Suprapubic skin (tissue), 4 donors: ENCODE results near the gene NSMF.

Experiments used
- EP300 ChIP-seq: sonication (generic); formaldehyde crosslinking; IDR thresholded peaks from one replicate; pipeline ENCODE4 v1.6.1; 2017; ENCODE audit warnings: antibody characterized with exemption
- POLR2A ChIP-seq, 2 donors: fragments of 450-650 bp; IDR thresholded peaks; one replicate each; pipeline ENCODE4 v1.6.1; 2017; ENCODE audit warnings: antibody characterized with exemption in 2 of 2, mild to moderate bottlenecking in 2 of 2, moderate library complexity in 2 of 2
- POLR2AphosphoS5 ChIP-seq, 3 donors: sonication (generic); formaldehyde crosslinking; IDR thresholded peaks; one replicate each; pipeline ENCODE4 v1.6.1; 2017; ENCODE audit warnings: antibody characterized with exemption in 3 of 3
- TF ChIP-seq, protein P1 (sequence below), 2 donors: fragments of 200-600 bp in 1 of 2; fragments of 450-650 bp in 1 of 2; sonication (generic) in 1 of 2; IDR thresholded peaks; one replicate each; pipeline ENCODE4 v1.5.1; 2016 to 2019; ENCODE audit warnings: antibody characterized with exemption in 2 of 2, mild to moderate bottlenecking in 1 of 2, moderate library complexity in 1 of 2

DNA sequence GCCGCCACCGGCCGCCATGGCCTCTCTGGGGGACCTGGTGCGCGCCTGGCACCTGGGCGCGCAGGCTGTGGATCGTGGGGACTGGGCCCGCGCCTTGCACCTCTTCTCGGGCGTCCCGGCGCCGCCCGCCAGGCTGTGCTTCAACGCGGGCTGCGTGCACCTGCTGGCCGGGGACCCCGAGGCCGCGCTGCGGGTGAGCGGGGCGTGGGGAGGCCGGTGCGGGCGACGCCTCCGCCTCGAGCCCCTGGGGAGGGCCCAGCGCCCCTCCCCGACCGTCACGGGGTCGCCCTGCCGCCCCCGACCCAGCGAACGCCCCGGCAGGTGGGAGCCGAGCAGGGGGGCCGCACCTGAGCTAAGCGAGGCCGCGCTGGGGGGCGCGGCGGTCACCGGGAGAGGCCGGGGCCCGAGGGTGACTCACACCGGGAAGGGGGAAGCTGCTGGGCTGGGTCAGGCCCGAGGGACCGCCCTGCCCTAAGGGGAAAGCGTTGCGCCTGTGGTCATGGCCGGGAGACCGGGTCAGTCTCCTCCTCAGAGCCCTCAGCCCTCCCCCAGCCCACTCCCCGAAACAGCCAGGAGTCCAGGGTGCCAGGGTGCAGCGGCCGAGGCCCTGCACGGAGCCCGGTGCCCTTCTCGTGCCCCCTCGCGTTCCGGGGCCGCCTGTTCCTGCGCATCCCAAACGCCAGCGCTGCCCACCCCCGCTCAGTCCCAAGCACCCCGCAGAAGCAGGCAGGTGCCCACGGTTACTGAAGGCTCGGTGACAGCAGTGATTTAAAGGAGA lies 35.4 kb downstream of the NSMF start:
- TF ChIP-seq, protein P1, sequence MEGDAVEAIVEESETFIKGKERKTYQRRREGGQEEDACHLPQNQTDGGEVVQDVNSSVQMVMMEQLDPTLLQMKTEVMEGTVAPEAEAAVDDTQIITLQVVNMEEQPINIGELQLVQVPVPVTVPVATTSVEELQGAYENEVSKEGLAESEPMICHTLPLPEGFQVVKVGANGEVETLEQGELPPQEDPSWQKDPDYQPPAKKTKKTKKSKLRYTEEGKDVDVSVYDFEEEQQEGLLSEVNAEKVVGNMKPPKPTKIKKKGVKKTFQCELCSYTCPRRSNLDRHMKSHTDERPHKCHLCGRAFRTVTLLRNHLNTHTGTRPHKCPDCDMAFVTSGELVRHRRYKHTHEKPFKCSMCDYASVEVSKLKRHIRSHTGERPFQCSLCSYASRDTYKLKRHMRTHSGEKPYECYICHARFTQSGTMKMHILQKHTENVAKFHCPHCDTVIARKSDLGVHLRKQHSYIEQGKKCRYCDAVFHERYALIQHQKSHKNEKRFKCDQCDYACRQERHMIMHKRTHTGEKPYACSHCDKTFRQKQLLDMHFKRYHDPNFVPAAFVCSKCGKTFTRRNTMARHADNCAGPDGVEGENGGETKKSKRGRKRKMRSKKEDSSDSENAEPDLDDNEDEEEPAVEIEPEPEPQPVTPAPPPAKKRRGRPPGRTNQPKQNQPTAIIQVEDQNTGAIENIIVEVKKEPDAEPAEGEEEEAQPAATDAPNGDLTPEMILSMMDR (IDR thresholded peaks at IDR 0.05) = no peak
- TF ChIP-seq POLR2A (IDR thresholded peaks at IDR 0.05) = no peak
- TF ChIP-seq POLR2AphosphoS5 (IDR thresholded peaks at IDR 0.05) = no peak
- TF ChIP-seq EP300 = no peak
